Measurements from ENCODE around the gene MAS1.

- TF ChIP-seq CTCF (IDR thresholded peaks at IDR 0.05), result no peak
- TF ChIP-seq POLR2A (IDR thresholded peaks at IDR 0.05), result no peak
Measured at GRCh38 chr6:159906400-159906799, 15.6 kb downstream of the MAS1 start.
